NCI-H345 treated with DMSO at 0.1 percent for 48 hours (cell line): Measurements from ENCODE around the gene TRPM3.

Experiments
- DNase-seq: peaks from one replicate; lab custom pipeline; 2025; ENCODE audit not compliant: unreplicated experiment; lab: John Stamatoyannopoulos, UW

The TRPM3 gene

GRCh38 chr9:70901746-70902145 is 219.7 kb downstream of the TRPM3 start:
- DNase-seq: no peak

GRCh38 chr9:70901013-70901412 is 220.4 kb downstream of the TRPM3 start:
- no peak for DNase-seq

- DNase-seq: no peak
Observed at GRCh38 chr9:70893580-70894122, 227.8 kb downstream of the TRPM3 start.

- DNase-seq: no peak
Observed at GRCh38 chr9:70888471-70888870, 232.9 kb downstream of the TRPM3 start.

- DNase-seq: no peak
Observed at GRCh38 chr9:70887826-70888225, 233.6 kb downstream of the TRPM3 start.

DNA sequence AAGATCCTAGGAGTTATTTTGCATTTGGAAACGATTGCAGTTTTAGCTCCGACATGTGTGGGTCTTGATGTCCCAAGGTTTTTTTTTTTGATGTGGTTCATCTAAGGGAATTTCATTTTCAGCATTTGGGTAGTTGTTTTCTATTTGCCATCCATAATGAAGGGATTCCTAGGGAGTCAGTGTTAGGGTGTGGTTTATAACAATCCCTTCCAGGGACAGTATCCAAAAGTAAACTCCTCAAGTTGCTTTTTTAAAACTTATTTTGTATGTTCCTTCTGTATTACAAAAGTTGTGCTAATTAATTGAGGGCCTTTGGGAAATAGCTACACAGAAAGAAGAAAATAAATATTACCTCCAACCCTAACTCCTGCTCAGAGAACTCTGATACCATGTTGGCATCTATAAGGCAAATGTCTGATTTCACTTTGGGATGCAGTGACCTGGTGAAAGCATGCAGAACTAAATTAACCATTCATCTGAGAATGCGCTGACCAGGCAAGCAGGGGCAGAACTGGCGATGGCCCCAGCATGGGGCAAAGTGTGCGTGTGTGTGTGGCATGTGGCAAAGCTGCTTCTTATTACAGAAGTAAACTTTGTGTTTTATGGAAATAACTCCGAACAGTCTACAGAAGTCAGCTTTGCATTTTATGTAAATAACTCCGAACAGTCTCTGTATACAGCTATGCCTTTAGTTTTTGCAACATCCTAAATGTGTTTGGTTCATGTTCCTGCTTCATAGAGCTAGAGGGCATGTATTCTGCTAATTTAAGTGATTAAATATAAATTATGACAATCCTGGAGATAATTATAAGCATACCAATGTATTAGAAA is 237.2 kb downstream of the TRPM3 start:
- DNase-seq: no peak

GRCh38 chr9:70883056-70883455 is 238.4 kb downstream of the TRPM3 start:
- no peak for DNase-seq

DNA sequence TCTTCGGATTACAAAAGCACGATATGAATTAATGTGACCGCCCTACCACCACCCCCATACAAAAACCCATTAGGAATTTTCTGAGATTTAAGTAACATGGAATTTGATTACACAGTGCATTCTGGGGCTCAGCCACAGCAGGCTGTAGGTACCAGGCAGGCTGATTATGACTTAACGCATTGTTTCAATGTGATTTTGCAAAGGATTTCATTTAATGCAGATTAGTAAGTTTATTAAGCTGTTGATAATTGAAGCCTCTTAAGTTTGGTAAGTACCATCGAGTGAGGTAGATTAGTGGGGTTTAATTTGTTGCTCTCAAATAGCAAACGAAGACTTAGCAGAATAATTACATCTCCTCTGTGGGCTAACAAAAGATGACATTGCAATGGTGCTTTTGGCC is 240.1 kb downstream of the TRPM3 start:
- DNase-seq: no peak

DNA sequence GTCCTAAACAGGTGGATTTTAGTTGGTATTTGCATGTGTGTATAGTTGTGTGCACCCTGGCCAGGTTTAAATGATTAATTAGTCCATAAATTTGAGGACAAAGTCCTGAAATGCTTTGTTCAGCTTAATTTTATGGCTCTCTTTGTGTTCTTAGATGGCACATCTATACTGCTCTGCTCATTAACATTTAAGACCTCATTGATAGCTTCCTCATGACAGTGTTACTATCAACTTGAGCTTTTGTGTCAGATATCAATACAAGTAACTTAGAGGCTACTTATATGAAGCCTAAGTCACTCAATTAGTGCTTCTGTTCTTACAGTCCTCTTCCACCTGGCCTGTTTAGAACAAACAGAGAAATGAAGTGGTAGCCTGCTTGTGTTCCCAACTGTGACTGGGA is 240.9 kb downstream of the TRPM3 start:
- no peak for DNase-seq

DNA sequence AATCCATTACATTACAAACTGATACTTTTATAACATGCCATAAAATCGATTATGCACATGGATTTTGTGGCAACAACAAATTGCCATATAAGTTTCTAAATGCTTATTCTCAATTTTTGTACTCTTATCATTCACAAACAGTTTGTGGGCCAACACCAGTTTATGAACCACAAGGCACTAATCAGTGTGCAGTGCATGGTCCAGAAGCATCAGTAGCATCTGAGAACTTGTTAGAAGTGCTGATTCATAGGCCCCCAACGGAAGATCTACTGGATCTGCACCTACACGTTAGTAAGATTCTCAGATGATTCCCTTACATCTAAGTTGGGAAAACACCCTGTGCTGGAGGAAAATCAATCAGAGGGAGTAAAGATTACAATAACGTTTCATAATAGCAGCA is 242.8 kb downstream of the TRPM3 start:
- no peak for DNase-seq

DNA sequence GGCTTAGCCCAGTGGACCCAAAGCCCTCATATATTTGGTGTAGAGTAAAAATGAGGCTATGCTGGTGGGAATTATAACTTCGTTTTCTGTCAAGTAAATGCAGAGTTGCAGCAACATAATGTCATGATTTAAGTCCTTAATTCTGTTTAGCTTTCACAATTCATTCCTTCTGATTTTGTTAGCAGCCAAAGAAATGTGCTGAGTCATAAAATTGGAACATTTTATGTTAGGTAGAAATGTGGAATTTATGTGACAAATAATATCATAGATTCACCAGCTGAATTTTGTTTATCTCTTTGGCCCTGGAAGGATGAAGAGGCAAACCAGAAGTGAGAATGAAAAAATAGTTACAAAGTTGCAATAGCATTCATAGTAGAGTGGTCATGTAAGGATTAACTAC is 247.0 kb downstream of the TRPM3 start:
- DNase-seq: no peak

DNA sequence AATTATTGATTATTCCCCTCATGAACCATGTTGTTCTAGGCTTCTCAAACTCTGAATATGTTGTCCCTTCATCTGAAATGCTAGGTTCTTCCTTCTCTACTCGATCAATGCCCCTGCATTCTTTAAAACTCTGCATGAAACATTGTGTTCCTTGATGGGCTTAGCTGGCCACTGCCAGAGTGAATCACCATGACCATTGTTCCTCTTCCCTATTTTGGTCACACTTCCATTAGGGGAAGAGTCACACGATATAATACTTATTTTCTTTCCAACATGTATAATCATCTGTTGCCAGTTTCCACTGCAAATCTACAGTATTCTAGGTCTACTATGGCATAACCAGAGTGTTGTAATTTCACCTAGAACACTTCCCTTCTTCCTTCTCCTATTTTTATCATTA is 247.9 kb downstream of the TRPM3 start:
- no peak for DNase-seq

GRCh38 chr9:70868661-70869652 is 252.5 kb downstream of the TRPM3 start:
- DNase-seq: no peak

GRCh38 chr9:70868041-70868440 is 253.4 kb downstream of the TRPM3 start:
- DNase-seq: no peak

- DNase-seq: no peak
Observed at GRCh38 chr9:70865471-70865870, 255.9 kb downstream of the TRPM3 start.

- no peak for DNase-seq
Observed at GRCh38 chr9:70861797-70862196, 259.6 kb downstream of the TRPM3 start.

GRCh38 chr9:70861376-70861775 is 260.0 kb downstream of the TRPM3 start:
- DNase-seq: no peak

DNA sequence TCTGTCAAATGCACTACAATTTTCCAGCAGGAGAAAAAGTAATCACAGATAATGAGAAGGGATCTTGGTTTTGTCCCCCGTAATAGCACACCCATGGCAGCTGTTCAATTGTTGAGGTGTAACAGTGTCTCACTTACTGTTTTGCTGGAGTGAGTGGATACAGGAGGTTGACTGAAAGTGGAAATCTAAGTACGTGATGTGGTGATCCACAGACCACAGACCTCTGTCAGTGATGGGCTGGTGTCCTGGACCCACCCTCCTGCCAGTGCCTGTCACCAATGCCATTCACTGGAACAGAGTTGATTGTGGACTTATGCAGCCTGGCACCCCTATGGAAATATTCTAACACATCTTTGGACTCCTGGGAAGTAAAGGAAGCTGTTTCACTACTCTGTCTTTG is 261.7 kb downstream of the TRPM3 start:
- DNase-seq: no peak

GRCh38 chr9:70856411-70856810 is 265.0 kb downstream of the TRPM3 start:
- DNase-seq: no peak

DNA sequence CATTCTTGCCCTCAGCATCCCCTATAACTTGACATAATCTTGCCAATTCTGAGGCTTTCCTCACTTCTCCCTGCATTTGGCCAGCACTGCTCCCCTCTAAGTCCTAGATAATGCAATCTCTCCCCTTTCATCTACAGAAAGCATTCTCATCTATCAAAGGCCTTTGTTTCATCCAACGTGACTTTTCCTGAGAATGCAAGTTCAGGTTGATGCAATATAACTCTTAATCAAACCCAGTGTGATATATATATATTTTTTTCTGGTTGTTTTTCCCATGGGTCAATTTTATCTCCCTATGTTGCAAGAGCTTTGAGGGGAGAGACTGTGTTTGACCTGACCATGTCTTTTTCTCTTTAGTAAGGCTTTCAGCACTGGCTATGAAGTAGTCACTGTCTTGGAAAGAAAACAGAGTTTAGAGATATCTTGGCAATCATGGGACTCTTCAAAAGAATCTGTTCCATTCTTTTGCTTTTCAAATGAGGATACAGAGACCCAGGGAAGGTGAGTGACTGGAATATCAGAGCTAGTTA is 268.6 kb downstream of the TRPM3 start:
- no peak for DNase-seq

DNA sequence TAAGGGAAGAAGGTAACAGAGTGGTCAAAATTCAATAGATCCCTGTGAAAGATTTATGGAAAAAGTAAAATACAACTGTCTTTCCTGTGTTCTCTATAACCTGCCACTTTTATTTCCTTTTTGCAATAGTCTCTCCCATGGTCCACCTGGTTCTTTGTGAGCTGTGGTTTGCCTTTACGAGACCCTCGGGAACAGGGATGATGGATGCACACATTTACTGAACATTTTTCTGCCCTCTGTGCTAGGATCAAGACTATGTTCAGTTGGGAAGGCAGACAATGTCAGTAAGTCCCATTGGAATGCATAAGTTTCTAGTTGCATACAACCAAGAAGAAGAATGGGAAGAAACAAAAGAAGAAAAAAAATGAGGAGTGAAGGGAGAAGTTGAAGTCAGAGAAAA is 281.2 kb downstream of the TRPM3 start:
- no peak for DNase-seq
